ENCODE results near the gene SDR42E1. TPM values are rescaled to one million over a fixed set of nuclear protein-coding genes. Genes with fewer than 3 reads are reported as not detected.

The SDR42E1 gene
- total and polyA plus RNA-seq, 2 of the 13 experiments (the other 11 are each of a cell fraction or from before 2014, with no cell fraction given), result 0.01 to 0.13 TPM

- no peak for TF ChIP-seq ZUFSP (CRISPR knock-in tag; IDR thresholded peaks at IDR 0.05; ENCODE audit: borderline replicate concordance)
- TF ChIP-seq DMTF1 (CRISPR knock-in tag; IDR thresholded peaks at IDR 0.05), result no peak
- TF ChIP-seq TCF7 (IDR thresholded peaks at IDR 0.05; ENCODE audit: low read depth), result peak; percentile 63
- TF ChIP-seq, protein P1, sequence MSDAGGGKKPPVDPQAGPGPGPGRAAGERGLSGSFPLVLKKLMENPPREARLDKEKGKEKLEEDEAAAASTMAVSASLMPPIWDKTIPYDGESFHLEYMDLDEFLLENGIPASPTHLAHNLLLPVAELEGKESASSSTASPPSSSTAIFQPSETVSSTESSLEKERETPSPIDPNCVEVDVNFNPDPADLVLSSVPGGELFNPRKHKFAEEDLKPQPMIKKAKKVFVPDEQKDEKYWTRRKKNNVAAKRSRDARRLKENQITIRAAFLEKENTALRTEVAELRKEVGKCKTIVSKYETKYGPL (CRISPR knock-in tag; IDR thresholded peaks at IDR 0.05), result 0 out of 2 replicates have a peak, but pooled peaks have one; percentile 24
- no peak for TF ChIP-seq FOXA1 (IDR thresholded peaks at IDR 0.05)
- peak; percentile 40; the same call in 1 of the 2 replicates for TF ChIP-seq FOXA1 (CRISPR knock-in tag; IDR thresholded peaks at IDR 0.05)
- 0 out of 2 replicates have a peak, but pooled peaks have one; percentile 49 for TF ChIP-seq NKX3-1 (CRISPR knock-in tag; IDR thresholded peaks at IDR 0.05)
- TF ChIP-seq ZSCAN25 (CRISPR knock-in tag; IDR thresholded peaks at IDR 0.05), result 0 out of 2 replicates have a peak, but pooled peaks have one; percentile 34
- peak; percentile 66; the same call in 1 of the 2 replicates for TF ChIP-seq ZNF232 (CRISPR knock-in tag; IDR thresholded peaks at IDR 0.05; ENCODE audit: borderline replicate concordance)
- peak; percentile 72; the same call in 1 of the 2 replicates for TF ChIP-seq NR2C2 (CRISPR knock-in tag; IDR thresholded peaks at IDR 0.05; ENCODE audit: borderline replicate concordance)
- peak; percentile 97 for TF ChIP-seq NR2F6 (IDR thresholded peaks at IDR 0.05)
- peak; percentile 95 for TF ChIP-seq NR2F6 (CRISPR knock-in tag; IDR thresholded peaks at IDR 0.05)
- TF ChIP-seq TBX3 (IDR thresholded peaks at IDR 0.05; ENCODE audit: borderline replicate concordance), result peak; percentile 31; the same call in 1 of the 2 replicates
- TF ChIP-seq ZSCAN12 (CRISPR knock-in tag; IDR thresholded peaks at IDR 0.05), result 0 out of 2 replicates have a peak, but pooled peaks have one; percentile 57
- TF ChIP-seq STAG1 (CRISPR knock-in tag; IDR thresholded peaks at IDR 0.05), result 0 out of 2 replicates have a peak, but pooled peaks have one; percentile 6
- TF ChIP-seq MLLT10 (CRISPR knock-in tag; IDR thresholded peaks at IDR 0.05), result 0 out of 2 replicates have a peak, but pooled peaks have one; percentile 47
- peak; percentile 79; the same call in 1 of the 2 replicates for TF ChIP-seq RCOR2 (CRISPR knock-in tag; IDR thresholded peaks at IDR 0.05)
- TF ChIP-seq, protein P2, sequence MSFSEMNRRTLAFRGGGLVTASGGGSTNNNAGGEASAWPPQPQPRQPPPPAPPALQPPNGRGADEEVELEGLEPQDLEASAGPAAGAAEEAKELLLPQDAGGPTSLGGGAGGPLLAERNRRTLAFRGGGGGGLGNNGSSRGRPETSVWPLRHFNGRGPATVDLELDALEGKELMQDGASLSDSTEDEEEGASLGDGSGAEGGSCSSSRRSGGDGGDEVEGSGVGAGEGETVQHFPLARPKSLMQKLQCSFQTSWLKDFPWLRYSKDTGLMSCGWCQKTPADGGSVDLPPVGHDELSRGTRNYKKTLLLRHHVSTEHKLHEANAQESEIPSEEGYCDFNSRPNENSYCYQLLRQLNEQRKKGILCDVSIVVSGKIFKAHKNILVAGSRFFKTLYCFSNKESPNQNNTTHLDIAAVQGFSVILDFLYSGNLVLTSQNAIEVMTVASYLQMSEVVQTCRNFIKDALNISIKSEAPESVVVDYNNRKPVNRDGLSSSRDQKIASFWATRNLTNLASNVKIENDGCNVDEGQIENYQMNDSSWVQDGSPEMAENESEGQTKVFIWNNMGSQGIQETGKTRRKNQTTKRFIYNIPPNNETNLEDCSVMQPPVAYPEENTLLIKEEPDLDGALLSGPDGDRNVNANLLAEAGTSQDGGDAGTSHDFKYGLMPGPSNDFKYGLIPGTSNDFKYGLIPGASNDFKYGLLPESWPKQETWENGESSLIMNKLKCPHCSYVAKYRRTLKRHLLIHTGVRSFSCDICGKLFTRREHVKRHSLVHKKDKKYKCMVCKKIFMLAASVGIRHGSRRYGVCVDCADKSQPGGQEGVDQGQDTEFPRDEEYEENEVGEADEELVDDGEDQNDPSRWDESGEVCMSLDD (CRISPR knock-in tag; IDR thresholded peaks at IDR 0.05; ENCODE audit: borderline replicate concordance), result peak; percentile 60; the same call in 1 of the 2 replicates
- TF ChIP-seq JUNB (CRISPR knock-in tag; IDR thresholded peaks at IDR 0.05; ENCODE audit: borderline replicate concordance), result no peak
- TF ChIP-seq KLF16 (CRISPR knock-in tag; IDR thresholded peaks at IDR 0.05), result 0 out of 4 replicates have a peak, but pooled peaks of 1 of the 2 experiments have one; percentile 16
- TF ChIP-seq YEATS4 (CRISPR knock-in tag; IDR thresholded peaks at IDR 0.05; ENCODE audit: borderline replicate concordance), result 0 out of 2 replicates have a peak, but pooled peaks have one; percentile 30
- 0 out of 2 replicates have a peak, but pooled peaks have one; percentile 56 for TF ChIP-seq ZFP1 (CRISPR knock-in tag; IDR thresholded peaks at IDR 0.05)
- 0 out of 2 replicates have a peak, but pooled peaks have one; percentile 61 for TF ChIP-seq MAF1 (CRISPR knock-in tag; IDR thresholded peaks at IDR 0.05; ENCODE audit: borderline replicate concordance)
- no peak for TF ChIP-seq MTA1 (CRISPR knock-in tag; IDR thresholded peaks at IDR 0.05; ENCODE audit: borderline replicate concordance)
- TF ChIP-seq ZNF30 (CRISPR knock-in tag; IDR thresholded peaks at IDR 0.05), result no peak
Measured at GRCh38 chr16:82059983-82060421, 48.7 kb upstream of the SDR42E1 start (continued).
